Activated CD8-positive, alpha-beta T cell treated with anti-CD3 and anti-CD28 coated beads for 36 hours (primary cell): Measurements from ENCODE around the gene DDAH1. TPM values are rescaled to one million over a fixed set of nuclear protein-coding genes. Genes with fewer than 3 reads are reported as not detected.

Experiments
- ATAC-seq: fragments of 200-7000 bp; cut with Tn5 transposase; one replicate; pipeline ENCODE4 v1.10.0; 2021; ENCODE audit warnings: mild to moderate bottlenecking, moderate library complexity
- CTCF ChIA-PET: fragments of 350-600 bp; sonication (Branson Sonifier 250); formaldehyde crosslinking; loops from one replicate; lab custom pipeline; 2021; ENCODE audit warnings: antibody characterized with exemption; lab: Charles Lee
- POLR2A ChIA-PET: fragments of 350-600 bp; sonication (Branson Sonifier 250); formaldehyde crosslinking; loops from one replicate; lab custom pipeline; 2021; ENCODE audit warnings: antibody characterized with exemption; lab: Charles Lee
- DNase-seq: peaks from one replicate; pipeline ENCODE4 v3.0.0-alpha.2; 2020
- H3K27ac Mint-ChIP-seq: one replicate; pipeline ENCODE4 v1.8.0; 2021; ENCODE audit warnings: mild to moderate bottlenecking, mixed read lengths
- H3K27me3 Mint-ChIP-seq: one replicate; pipeline ENCODE4 v1.8.0; 2021; ENCODE audit warnings: mixed read lengths
- H3K36me3 Mint-ChIP-seq: one replicate; pipeline ENCODE4 v1.8.0; 2021; ENCODE audit warnings: low read depth, mixed read lengths
- H3K4me1 Mint-ChIP-seq: one replicate; pipeline ENCODE4 v1.8.0; 2021; ENCODE audit warnings: low read depth, mixed read lengths
- H3K4me3 Mint-ChIP-seq: one replicate; pipeline ENCODE4 v1.8.0; 2021; ENCODE audit warnings: mild to moderate bottlenecking, moderate library complexity, mixed read lengths
- H3K9me3 Mint-ChIP-seq: one replicate; pipeline ENCODE4 v1.8.0; 2021; ENCODE audit warnings: mixed read lengths
- CTCF ChIP-seq: fragments of 200-600 bp; IDR thresholded peaks from one replicate; pipeline ENCODE4 v1.8.0; 2022; ENCODE audit warnings: antibody characterized with exemption, mild to moderate bottlenecking
- intact Hi-C: fragments of 100-400 bp; cut with micrococcal nuclease; formaldehyde crosslinking; loops from one replicate; pipeline ENCODE4 v1.10.0; 2022
- total RNA-seq, 2 experiments: library from RNA; stranded (reverse); gene quantifications; one replicate each; pipeline ENCODE4 v1.2.3, GENCODE V29; 2021

Gene DDAH1
- total RNA-seq, 2 experiments from 2014 or later: 0.07 to 0.09 TPM

GRCh38 chr1:85277802-85278201, 187.2 kb downstream of the DDAH1 start:
- Mint-ChIP-seq H3K4me3 (no peak overlapping the region), H3K4me1 (peaks cover 42% of the 10 kb centered on the region), H3K27ac (no peak overlapping the region), H3K9me3 (no peaks in the 10 kb centered on the region), H3K36me3 (peaks cover 21% of the 10 kb centered on the region), H3K27me3 (no peaks in the 10 kb centered on the region)
- DNase-seq (no peak), ATAC-seq (no peak)
- POLR2A ChIA-PET: interaction anchor here (0.7 kb wide), 1 partner anchor 10 kb away, joined by 3 read pairs; no protein-coding TSS in a partner anchor
- intact Hi-C loops: no loop called here
- no peak for TF ChIP-seq CTCF
- CTCF ChIA-PET: interaction anchor here (1.1 to 12.0 kb wide), 4 partner anchors 16 to 333 kb away, joined by 3 to 138 read pairs (median 14); partner anchors contain the start of gene C1orf52

- TF ChIP-seq CTCF: no peak
- DNase-seq (no peak), ATAC-seq (no peak)
- ChIA-PET CTCF (interaction anchor here (2.4 to 12.0 kb wide), 4 partner anchors 16 to 332 kb away, joined by 11 to 138 read pairs (median 14); partner anchors contain the start of gene C1orf52), POLR2A (interaction anchor here (0.7 to 3.8 kb wide), 5 partner anchors 18 to 1462 kb away, joined by 3 to 24 read pairs (median 4); partner anchors contain the start of genes C1orf52 and SYDE2)
- Mint-ChIP-seq H3K4me3 (peak overlapping the region; percentile 86), H3K36me3 (peaks cover 22% of the 10 kb centered on the region), H3K27ac (peak overlapping the region; percentile 91), H3K9me3 (no peaks in the 10 kb centered on the region), H3K4me1 (peaks cover 46% of the 10 kb centered on the region), H3K27me3 (no peaks in the 10 kb centered on the region)
- intact Hi-C loops: no loop called here
Measured at GRCh38 chr1:85276978-85277639, 187.8 kb downstream of the DDAH1 start.

GRCh38 chr1:85276215-85276977, 188.6 kb downstream of the DDAH1 start, which contains the start of gene BCL10:
TSS of gene BCL10 (minus strand) at chr1:85276632. CDS start at chr1:85276352, 280 bp downstream.
- no peaks in the 10 kb centered on the region for H3K9me3 Mint-ChIP-seq
- CTCF ChIA-PET: interaction anchor here (2.4 to 12.0 kb wide), 4 partner anchors 15 to 332 kb away, joined by 11 to 138 read pairs (median 14); partner anchors contain the start of gene C1orf52
- H3K4me3 Mint-ChIP-seq: peak within 1 kb of the TSS; percentile 86
- no peaks in the 10 kb centered on the region for H3K27me3 Mint-ChIP-seq
- H3K27ac Mint-ChIP-seq: peak within 1 kb of the TSS; percentile 91
- POLR2A ChIA-PET: interaction anchor here (0.7 to 3.8 kb wide), 8 partner anchors 13 to 1463 kb away, joined by 3 to 24 read pairs (median 4); partner anchors contain the start of genes C1orf52 and SYDE2
- ATAC-seq: peak; percentile 97
- peaks cover 51% of the 10 kb centered on the region for H3K4me1 Mint-ChIP-seq
- H3K36me3 Mint-ChIP-seq: peaks cover 25% of the 10 kb centered on the region
- TF ChIP-seq CTCF: no peak
- intact Hi-C loops: no loop called here
- DNase-seq: peak; percentile 98

GRCh38 chr1:85275701-85276214, 189.2 kb downstream of the DDAH1 start:
- Mint-ChIP-seq H3K4me3 (peak overlapping the region; percentile 86), H3K36me3 (peaks cover 31% of the 10 kb centered on the region), H3K27me3 (no peaks in the 10 kb centered on the region), H3K27ac (peak overlapping the region; percentile 91), H3K4me1 (peaks cover 56% of the 10 kb centered on the region), H3K9me3 (no peaks in the 10 kb centered on the region)
- TF ChIP-seq CTCF: no peak
- DNase-seq (peak; percentile 22), ATAC-seq (no peak)
- ChIA-PET CTCF (interaction anchor here (2.4 to 12.0 kb wide), 4 partner anchors 15 to 331 kb away, joined by 11 to 138 read pairs (median 14); partner anchors contain the start of gene C1orf52), POLR2A (interaction anchor here (0.7 to 3.8 kb wide), 6 partner anchors 14 to 281 kb away, joined by 3 to 24 read pairs (median 4); partner anchors contain the start of genes C1orf52 and SYDE2)
- intact Hi-C loops: no loop called here
